ENCODE results near the gene GRIK5.

Gene GRIK5

GRCh38 chr19:42010245-42011126, 59.5 kb downstream of the GRIK5 start:
- no peaks in the 10 kb centered on the region for H3K79me2 ChIP-seq (ENCODE audit: insufficient read depth, low read length)
- peaks cover 7% of the 10 kb centered on the region; the same call in 1 of the 2 replicates for H3K27me3 ChIP-seq (ENCODE audit: insufficient read depth, low read length)
- H4K20me1 ChIP-seq (ENCODE audit: insufficient read depth, low read length), result no peaks in the 10 kb centered on the region
- no peak overlapping the region for H3K4me2 ChIP-seq (ENCODE audit: low read length)
- no peak for TF ChIP-seq EZH2 (IDR thresholded peaks at IDR 0.05; ENCODE audit: borderline replicate concordance, low read length)
- no peak for TF ChIP-seq CTCF (IDR thresholded peaks at IDR 0.05; ENCODE audit: low read length)
- no peaks in the 10 kb centered on the region for H3K9me2 ChIP-seq (ENCODE audit: low read depth, low read length)
- H3F3A ChIP-seq (ENCODE audit: insufficient read depth, low read length), result no peaks in the 10 kb centered on the region
- no peaks in the 10 kb centered on the region for H3K9me3 ChIP-seq (ENCODE audit: low read length)
- no peak overlapping the region for H3K9ac ChIP-seq (ENCODE audit: low read length)
- H3K4me1 ChIP-seq (ENCODE audit: insufficient read depth, low read length, severe bottlenecking), result no peaks in the 10 kb centered on the region
- no peak overlapping the region for H3K4me3 ChIP-seq (ENCODE audit: low read depth, low read length, poor library complexity, severe bottlenecking)
- no peak overlapping the region for H3K27ac ChIP-seq (ENCODE audit: low read depth, low read length, poor library complexity, severe bottlenecking)
- H3K36me3 ChIP-seq (ENCODE audit: insufficient read depth, low read length), result no peaks in the 10 kb centered on the region
- no peak overlapping the region for H2AFZ ChIP-seq (ENCODE audit: low read length)

GRCh38 chr19:42006569-42006968, 63.4 kb downstream of the GRIK5 start:
- no peaks in the 10 kb centered on the region for H3K79me2 ChIP-seq (ENCODE audit: insufficient read depth, low read length)
- H3K4me2 ChIP-seq (ENCODE audit: low read length), result no peak overlapping the region
- no peaks in the 10 kb centered on the region for H3F3A ChIP-seq (ENCODE audit: insufficient read depth, low read length)
- H4K20me1 ChIP-seq (ENCODE audit: insufficient read depth, low read length), result no peaks in the 10 kb centered on the region
- no peaks in the 10 kb centered on the region for H3K9me2 ChIP-seq (ENCODE audit: low read depth, low read length)
- H3K27ac ChIP-seq (ENCODE audit: low read depth, low read length, poor library complexity, severe bottlenecking), result no peak overlapping the region
- H3K9me3 ChIP-seq (ENCODE audit: low read length), result no peaks in the 10 kb centered on the region
- no peak overlapping the region for H3K9ac ChIP-seq (ENCODE audit: low read length)
- no peak overlapping the region for H3K4me3 ChIP-seq (ENCODE audit: low read depth, low read length, poor library complexity, severe bottlenecking)
- no peaks in the 10 kb centered on the region for H3K4me1 ChIP-seq (ENCODE audit: insufficient read depth, low read length, severe bottlenecking)
- H2AFZ ChIP-seq (ENCODE audit: low read length), result no peak overlapping the region
- H3K27me3 ChIP-seq (ENCODE audit: insufficient read depth, low read length), result peaks cover 7% of the 10 kb centered on the region; the same call in 1 of the 2 replicates
- TF ChIP-seq EZH2 (IDR thresholded peaks at IDR 0.05; ENCODE audit: borderline replicate concordance, low read length) (no peak), CTCF (IDR thresholded peaks at IDR 0.05; ENCODE audit: low read length) (no peak)
- H3K36me3 ChIP-seq (ENCODE audit: insufficient read depth, low read length), result no peaks in the 10 kb centered on the region

GRCh38 chr19:42005504-42005903, 64.5 kb downstream of the GRIK5 start:
- TF ChIP-seq EZH2 (IDR thresholded peaks at IDR 0.05; ENCODE audit: borderline replicate concordance, low read length), result no peak
- TF ChIP-seq CTCF (IDR thresholded peaks at IDR 0.05; ENCODE audit: low read length), result no peak
- Histone ChIP-seq H3K36me3 (ENCODE audit: insufficient read depth, low read length) (no peaks in the 10 kb centered on the region), H3K9me2 (ENCODE audit: low read depth, low read length) (no peaks in the 10 kb centered on the region), H3K9me3 (ENCODE audit: low read length) (no peaks in the 10 kb centered on the region), H4K20me1 (ENCODE audit: insufficient read depth, low read length) (no peaks in the 10 kb centered on the region), H3K4me2 (ENCODE audit: low read length) (no peak overlapping the region), H3K27ac (ENCODE audit: low read depth, low read length, poor library complexity, severe bottlenecking) (no peak overlapping the region), H3K4me1 (ENCODE audit: insufficient read depth, low read length, severe bottlenecking) (no peaks in the 10 kb centered on the region), H3K9ac (ENCODE audit: low read length) (no peak overlapping the region), H3K27me3 (ENCODE audit: insufficient read depth, low read length) (peaks cover 8% of the 10 kb centered on the region), H3K4me3 (ENCODE audit: low read depth, low read length, poor library complexity, severe bottlenecking) (no peak overlapping the region), H2AFZ (ENCODE audit: low read length) (no peak overlapping the region), H3F3A (ENCODE audit: insufficient read depth, low read length) (no peaks in the 10 kb centered on the region), H3K79me2 (ENCODE audit: insufficient read depth, low read length) (no peaks in the 10 kb centered on the region)

All from OCI-LY1 (cell line).